Pancreas (tissue), 10 donors: Measurements from ENCODE around the gene GPR61. TPM values are rescaled to one million over a fixed set of nuclear protein-coding genes. Genes with fewer than 3 reads are reported as not detected.

ENCODE experiments used
- ATAC-seq, 4 donors: fragments of 200-7000 bp; cut with Tn5 transposase; one replicate each; pipeline versions ENCODE4 v1.8.0 to v1.9.1; 2020; ENCODE audit warnings: mild to moderate bottlenecking in 4 of 4, moderate library complexity in 4 of 4
- DNase-seq, 6 donors: peaks; one replicate each; pipeline ENCODE4 v3.0.0-alpha.2; 2020
- FAIRE-seq: peaks from 2 replicates; lab custom pipeline; 2012; peaks lifted over from hg19 to GRCh38; lab: Jason Lieb, UNC
- H3K27ac ChIP-seq, 4 donors: fragments of 200-600 bp; sonication (generic); 1 replicate in 3 of 4; 2 replicates in 1 of 4; pipeline versions ENCODE4 v1.5.0 to v1.8.0; 2020
- H3K27me3 ChIP-seq, 4 donors: fragments of 200-600 bp; one replicate each; pipeline ENCODE4 v1.8.0; 2021
- H3K36me3 ChIP-seq, 3 donors: fragments of 200-600 bp; sonication (generic) in 1 of 3; one replicate each; pipeline versions ENCODE4 v1.5.0 to v1.8.0; 2020 to 2021
- H3K4me1 ChIP-seq, 3 donors: fragments of 200-600 bp; one replicate each; pipeline ENCODE4 v1.8.0; 2021
- H3K4me3 ChIP-seq, 4 donors: fragments of 200-600 bp; sonication (generic) in 2 of 4; one replicate each; pipeline versions ENCODE4 v1.5.0 to v1.8.0; 2020 to 2021
- H3K9me3 ChIP-seq, 4 donors: fragments of 200-600 bp; one replicate each; pipeline ENCODE4 v1.8.0; 2021
- CTCF ChIP-seq, 4 donors: fragments of 200-600 bp; sonication (generic) in 3 of 4; IDR thresholded peaks; one replicate each; pipeline versions ENCODE4 v1.5.0 to v1.8.0; 2021; ENCODE audit warnings: antibody characterized with exemption in 4 of 4
- WGBS, 2 donors: extraction: QIAGEN DNeasy Blood & Tissue Kit; methylation state at CpG; one replicate each; pipeline ENCODE4 v1.1.7; 2013; 5-methylcytosine and 5-hydroxymethylcytosine counted together
- intact Hi-C, 3 donors: fragments of 100-400 bp; cut with DNase I; formaldehyde crosslinking; loops; one replicate each; pipeline versions ENCODE4 v1.11.1 to v1.14.2; 2022
- polyA plus RNA-seq, 2 donors: library from polyadenylated mRNA; stranded (reverse); fragments of 200-250 nt; gene quantifications; one replicate each; pipeline ENCODE4 v1.2.3, GENCODE V29; 2013
- total RNA-seq, 6 donors: library from RNA; stranded (reverse); fragmentation: NEBNext Ultra II Directional in 4 of 6; extraction: Animal tissue kit (Norgen Biotek cat#: 25700) in 4 of 6; gene quantifications; one replicate each; pipeline versions ENCODE4 v1.2.1 to v1.2.4, GENCODE V29; 2021 to 2023
- donor health status: healthy with polysubstance abuse.
- donor health status: DM: no; HTN: no; CAD: no; lungs with moderate emphysema.
- donor health status: DM: no; HTN: no; CAD: no.
- donor health status: control.
- donor health status: control.
- donor health status: Bipolar disorder and iron deficiency.
- donor health status: DM: yes; HTN: yes; CAD: no.
- donor health status: DM: no; HTN: no; CAD: no.
- donor health status: DM: no; HTN: no; CAD: no.
- donor health status: DM: yes; HTN: yes; CAD: no.

GPR61 gene
- total and polyA plus RNA-seq, 8 donors, result 0.09 to 0.19 TPM; not detected in 6

- FAIRE-seq (no peak), DNase-seq (no peak), ATAC-seq (no peak)
- no peaks in the 10 kb centered on the region for H3K36me3 ChIP-seq
- H3K27me3 ChIP-seq, result no peaks in the 10 kb centered on the region
- WGBS, 2 donors, result 82 to 86% methylated on average over 1 of the region's 1 CpG
- H3K4me3 ChIP-seq, result no peak overlapping the region
- peaks cover 28 to 63% (median 58%) of the 10 kb centered on the region in 3 donors for H3K4me1 ChIP-seq
- H3K9me3 ChIP-seq, result no peaks in the 10 kb centered on the region
- TF ChIP-seq CTCF (IDR thresholded peaks at IDR 0.05), result no peak
- H3K27ac ChIP-seq, result no peak overlapping the region
- intact Hi-C loops, result no loop called here
Observed at GRCh38 chr1:109569323-109569722, 29.7 kb downstream of the GPR61 start.

- DNase-seq (no peak), FAIRE-seq (no peak), ATAC-seq (peak; percentile 49 to 72 (median 70))
- no peaks in the 10 kb centered on the region for H3K27me3 ChIP-seq
- no peaks in the 10 kb centered on the region for H3K9me3 ChIP-seq
- WGBS, 2 donors, result 11 to 20% methylated on average over 3 of the region's 3 CpGs
- intact Hi-C loops, result no loop called here
- peaks cover 28 to 59% (median 54%) of the 10 kb centered on the region in 3 donors for H3K4me1 ChIP-seq
- no peak overlapping the region for H3K4me3 ChIP-seq
- peak overlapping the region in 1 of 4 donors; percentile 14 for H3K27ac ChIP-seq
- no peak for TF ChIP-seq CTCF (IDR thresholded peaks at IDR 0.05)
- H3K36me3 ChIP-seq, result no peaks in the 10 kb centered on the region
Observed at GRCh38 chr1:109570414-109570813, 30.7 kb downstream of the GPR61 start.

GRCh38 chr1:109573785-109574184 lies 34.1 kb downstream of the GPR61 start:
- Histone ChIP-seq H3K9me3 (no peaks in the 10 kb centered on the region), H3K27ac (no peak overlapping the region), H3K4me3 (no peak overlapping the region), H3K27me3 (no peaks in the 10 kb centered on the region), H3K4me1 (peaks cover 9 to 28% (median 23%) of the 10 kb centered on the region in 3 donors), H3K36me3 (no peaks in the 10 kb centered on the region)
- intact Hi-C loops, result no loop called here
- TF ChIP-seq CTCF (IDR thresholded peaks at IDR 0.05), result no peak
- FAIRE-seq (no peak), DNase-seq (no peak), ATAC-seq (peak in 1 of 4 donors; percentile 66)
- 72 to 74% methylated on average over 2 of the region's 2 CpGs for WGBS, 2 donors

GRCh38 chr1:109578947-109579443 lies 39.3 kb downstream of the GPR61 start:
- Histone ChIP-seq H3K27me3 (no peaks in the 10 kb centered on the region), H3K9me3 (no peaks in the 10 kb centered on the region), H3K4me3 (no peak overlapping the region), H3K4me1 (no peaks in the 10 kb centered on the region), H3K27ac (no peak overlapping the region), H3K36me3 (peaks cover 0 to 27% (median 5%) of the 10 kb centered on the region in 3 donors)
- FAIRE-seq, result no peak
- no peak for DNase-seq
- 75 to 76% methylated on average over 3 of the region's 3 CpGs for WGBS, 2 donors
- intact Hi-C loops, result no loop called here
- ATAC-seq, result no peak
- no peak for TF ChIP-seq CTCF (IDR thresholded peaks at IDR 0.05)

- no peaks in the 10 kb centered on the region for H3K27me3 ChIP-seq
- H3K9me3 ChIP-seq, result no peaks in the 10 kb centered on the region
- no peak overlapping the region for H3K27ac ChIP-seq
- intact Hi-C loops, result no loop called here
- no peak for DNase-seq
- TF ChIP-seq CTCF (IDR thresholded peaks at IDR 0.05), result no peak
- peaks cover 0 to 32% (median 5%) of the 10 kb centered on the region in 3 donors for H3K36me3 ChIP-seq
- no peak overlapping the region for H3K4me3 ChIP-seq
- no peak for FAIRE-seq
- H3K4me1 ChIP-seq, result no peaks in the 10 kb centered on the region
- no peak for ATAC-seq
- WGBS, 2 donors, result 92 to 96% methylated on average over 1 of the region's 1 CpG
Observed at GRCh38 chr1:109579491-109579890, 39.8 kb downstream of the GPR61 start.
